SH-SY5Y (cell line): ENCODE measurements around the gene SH3GL2.

ENCODE experiments used
- GATA2 ChIP-seq: IDR thresholded peaks from 2 replicates; pipeline ENCODE4 v1.6.1; 2011; ENCODE audit warnings: mild to moderate bottlenecking, low read depth, low read length
- GATA3 ChIP-seq: IDR thresholded peaks from 2 replicates; pipeline ENCODE4 v1.6.1; 2011; ENCODE audit warnings: low read depth, mild to moderate bottlenecking, low read length, moderate library complexity

GRCh38 chr9:17636349-17636748, 57.5 kb downstream of the SH3GL2 start:
- no peak for TF ChIP-seq GATA3
- no peak for TF ChIP-seq GATA2
